GM13977 (cell line): ENCODE measurements around the gene OSM.

ENCODE experiments used
- DNase-seq: peaks from one replicate; pipeline ENCODE4 v3.0.0; 2012; ENCODE audit warnings: low spot score
- in situ Hi-C: fragments of 300-500 bp; cut with MboI; formaldehyde crosslinking; loops from one replicate; pipeline ENCODE4 v1.12.0; 2022; ENCODE audit warnings: low sequenced_read_pairs, low pct_unique_long_range_greater_than_20kb, mixed read lengths, inconsistent platforms; ENCODE audit not compliant: unreplicated experiment
- TF ChIP-seq, protein P1 (sequence below): IDR thresholded peaks from 2 replicates; pipeline ENCODE4 v1.5.1; 2012; ENCODE audit warnings: mild to moderate bottlenecking, control low read depth; ENCODE audit not compliant: insufficient read depth; ENCODE audit errors: extremely low read depth, missing control alignments

OSM gene

DNA sequence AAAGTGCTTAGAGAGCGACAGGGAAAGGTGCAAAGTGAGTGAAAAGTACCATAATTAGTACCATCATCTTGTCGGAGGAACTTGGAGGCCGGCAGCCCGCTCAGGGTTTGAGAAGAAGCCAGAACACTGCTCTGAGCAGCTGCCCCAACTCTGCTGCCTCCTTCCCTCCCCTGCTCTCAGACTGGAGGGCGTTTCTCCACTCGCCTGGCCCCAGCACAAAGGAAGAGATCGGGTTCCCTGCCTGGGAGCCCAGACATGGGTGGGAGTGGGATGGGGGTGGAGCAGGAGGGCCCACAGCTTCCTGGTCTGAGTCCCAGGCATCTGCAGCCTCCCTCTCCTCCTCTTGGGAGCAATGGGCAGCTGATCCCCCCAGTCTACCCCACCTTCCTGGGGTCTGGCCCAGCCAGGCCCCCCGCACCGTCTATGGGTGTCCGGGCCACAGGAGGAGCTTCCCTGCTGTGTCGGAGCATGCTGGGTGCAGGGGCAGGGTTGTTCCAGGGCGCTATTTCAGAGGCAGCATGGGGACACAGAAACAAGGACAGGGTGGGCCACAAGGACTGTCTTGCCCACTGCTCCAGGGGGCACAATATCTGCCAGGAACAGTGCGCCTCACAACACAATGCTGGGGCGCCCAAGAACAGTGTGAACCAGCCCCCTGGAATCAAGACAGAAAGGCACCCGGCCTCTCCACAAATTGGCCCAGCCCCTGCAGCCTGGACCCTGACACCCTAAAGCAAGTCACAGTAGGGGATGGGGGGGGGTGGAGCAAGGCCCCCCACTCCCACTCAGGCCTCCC, 24.9 kb downstream of the OSM start:
- no peak for DNase-seq
- TF ChIP-seq, protein P1, sequence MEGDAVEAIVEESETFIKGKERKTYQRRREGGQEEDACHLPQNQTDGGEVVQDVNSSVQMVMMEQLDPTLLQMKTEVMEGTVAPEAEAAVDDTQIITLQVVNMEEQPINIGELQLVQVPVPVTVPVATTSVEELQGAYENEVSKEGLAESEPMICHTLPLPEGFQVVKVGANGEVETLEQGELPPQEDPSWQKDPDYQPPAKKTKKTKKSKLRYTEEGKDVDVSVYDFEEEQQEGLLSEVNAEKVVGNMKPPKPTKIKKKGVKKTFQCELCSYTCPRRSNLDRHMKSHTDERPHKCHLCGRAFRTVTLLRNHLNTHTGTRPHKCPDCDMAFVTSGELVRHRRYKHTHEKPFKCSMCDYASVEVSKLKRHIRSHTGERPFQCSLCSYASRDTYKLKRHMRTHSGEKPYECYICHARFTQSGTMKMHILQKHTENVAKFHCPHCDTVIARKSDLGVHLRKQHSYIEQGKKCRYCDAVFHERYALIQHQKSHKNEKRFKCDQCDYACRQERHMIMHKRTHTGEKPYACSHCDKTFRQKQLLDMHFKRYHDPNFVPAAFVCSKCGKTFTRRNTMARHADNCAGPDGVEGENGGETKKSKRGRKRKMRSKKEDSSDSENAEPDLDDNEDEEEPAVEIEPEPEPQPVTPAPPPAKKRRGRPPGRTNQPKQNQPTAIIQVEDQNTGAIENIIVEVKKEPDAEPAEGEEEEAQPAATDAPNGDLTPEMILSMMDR, result no peak
- in situ Hi-C loops, result no loop called here

DNA sequence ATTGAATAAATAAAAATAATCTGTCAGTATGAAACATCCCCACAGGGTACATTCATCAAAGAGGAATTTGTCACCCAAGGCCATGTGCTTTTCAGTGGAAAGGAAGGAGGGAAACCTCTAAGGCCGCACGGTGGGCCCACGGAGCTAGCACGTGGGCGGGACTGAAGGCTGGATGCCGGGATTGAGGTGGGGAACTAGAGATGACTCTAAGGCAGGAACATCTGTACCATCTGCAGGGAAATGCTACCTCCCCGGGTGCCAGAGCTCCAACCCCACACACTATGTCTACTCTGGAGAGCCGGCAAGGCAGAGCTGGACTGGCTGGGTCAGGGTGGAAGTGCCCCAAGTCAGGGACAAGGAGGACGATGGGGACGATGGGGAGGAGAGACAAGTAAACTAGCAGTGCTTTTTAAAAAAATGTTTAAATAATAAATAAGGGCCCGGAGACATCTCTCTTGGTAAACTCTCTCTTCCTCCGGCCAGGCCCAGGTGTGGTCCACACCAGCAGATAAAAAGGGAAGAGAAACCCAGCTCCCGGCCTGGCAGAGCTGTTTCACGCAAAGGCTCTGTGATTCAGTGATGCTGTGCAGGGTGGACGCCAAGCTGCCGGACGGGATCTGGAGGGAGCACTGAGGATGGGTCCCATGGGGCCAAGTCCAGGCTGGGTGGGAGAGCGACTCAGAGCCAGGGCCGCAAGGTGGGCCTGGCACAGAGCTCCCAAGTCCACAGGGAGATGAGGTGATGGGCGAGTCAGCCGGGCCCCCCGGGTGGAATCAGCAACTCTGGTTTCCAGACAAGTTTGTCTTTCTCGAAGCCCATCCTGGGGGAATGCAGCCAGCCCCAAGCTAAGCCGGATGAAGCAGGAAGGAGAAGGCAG, 25.9 kb downstream of the OSM start:
- TF ChIP-seq, protein P1, result no peak
- peak; percentile 46 for DNase-seq
- in situ Hi-C loops, result no loop called here

DNA sequence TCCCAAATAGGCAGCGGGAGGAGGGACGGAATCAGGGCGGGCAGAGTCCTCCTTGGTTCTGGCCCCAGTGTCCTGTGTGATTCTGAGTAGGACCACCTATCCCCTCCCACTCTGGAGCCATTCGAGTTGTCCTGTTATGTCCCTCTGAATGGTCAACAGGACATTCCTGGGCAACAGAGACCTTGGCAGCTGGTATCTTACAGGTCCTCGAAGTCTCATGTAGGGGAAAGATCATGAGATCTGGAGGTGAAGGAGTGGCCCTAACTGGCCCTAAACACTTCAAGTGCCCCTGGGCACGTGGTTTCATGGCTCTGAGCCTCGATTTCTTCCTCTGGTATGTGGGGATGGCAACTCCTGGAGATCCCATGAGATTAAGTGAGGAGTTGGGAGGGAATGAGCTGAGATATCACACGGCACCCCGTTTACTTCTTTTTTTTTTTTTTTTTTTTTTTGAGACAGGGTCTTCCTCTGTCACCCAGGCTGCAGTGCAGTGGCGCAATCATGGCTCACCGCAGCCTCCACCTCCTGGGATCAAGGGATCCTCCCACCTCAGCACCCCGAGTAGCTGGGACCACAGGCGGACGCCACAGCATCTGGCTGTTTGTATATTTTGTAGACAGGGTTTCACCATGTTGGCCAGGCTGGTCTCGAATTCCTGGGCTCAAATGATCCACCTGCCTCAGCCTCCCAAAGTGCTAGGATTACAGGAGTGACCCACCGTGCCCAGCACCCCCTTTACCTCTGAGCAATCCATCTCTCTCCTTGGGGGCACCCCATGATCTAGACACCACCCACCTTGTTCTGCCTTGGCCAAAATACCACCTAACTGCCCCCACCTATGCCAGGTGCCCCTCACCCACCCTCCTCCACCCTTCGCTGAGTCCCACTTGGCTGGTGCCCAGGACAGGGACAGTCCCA, 26.9 kb downstream of the OSM start:
- TF ChIP-seq, protein P1, result no peak
- DNase-seq, result no peak
- in situ Hi-C loops, result no loop called here

DNA sequence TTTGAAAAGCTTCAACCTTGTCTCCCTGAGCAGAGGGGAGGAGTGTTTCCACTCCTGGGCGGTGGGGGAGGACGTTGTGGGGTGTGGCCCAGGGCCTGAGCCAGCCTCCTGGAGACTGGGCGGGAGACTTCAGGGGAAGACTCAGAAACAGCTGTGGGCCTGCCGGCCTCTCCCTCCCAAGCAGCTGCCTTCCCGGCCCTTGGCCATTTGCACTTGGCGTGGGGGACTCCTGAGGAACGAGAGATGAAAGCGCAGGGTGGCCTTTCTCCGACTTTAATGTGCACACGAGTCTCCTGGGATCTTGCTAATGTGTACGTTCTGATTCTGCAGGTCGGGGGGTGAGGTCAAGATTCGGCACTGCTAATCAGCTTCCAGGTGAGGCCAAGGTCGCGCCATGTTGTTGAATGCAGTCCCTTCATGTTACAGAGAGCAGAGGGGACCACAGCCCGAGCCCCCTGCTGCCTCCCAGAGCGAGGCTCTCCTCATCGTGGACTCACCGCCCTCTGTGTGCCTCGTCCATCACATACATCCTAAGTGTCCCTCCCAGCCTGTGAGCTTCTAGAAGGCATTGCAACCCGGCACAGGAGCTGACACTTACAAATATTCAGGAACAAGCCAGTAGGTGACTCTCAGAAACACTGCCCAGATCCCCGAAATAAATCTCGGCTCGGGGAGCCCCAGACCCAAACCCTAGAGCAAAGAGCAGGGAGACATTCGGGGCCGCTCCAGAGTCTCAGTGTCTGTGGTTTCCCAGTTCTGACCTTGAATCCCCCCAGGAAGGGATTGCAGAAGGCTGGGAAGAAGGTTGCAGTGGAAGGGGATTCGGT, 27.8 kb downstream of the OSM start:
- TF ChIP-seq, protein P1, result no peak
- in situ Hi-C loops, result no loop called here
- no peak for DNase-seq

- DNase-seq, result no peak
- TF ChIP-seq, protein P1, result no peak
- in situ Hi-C loops, result no loop called here
Observed at GRCh38 chr22:30238136-30238535, 28.5 kb downstream of the OSM start.

DNA sequence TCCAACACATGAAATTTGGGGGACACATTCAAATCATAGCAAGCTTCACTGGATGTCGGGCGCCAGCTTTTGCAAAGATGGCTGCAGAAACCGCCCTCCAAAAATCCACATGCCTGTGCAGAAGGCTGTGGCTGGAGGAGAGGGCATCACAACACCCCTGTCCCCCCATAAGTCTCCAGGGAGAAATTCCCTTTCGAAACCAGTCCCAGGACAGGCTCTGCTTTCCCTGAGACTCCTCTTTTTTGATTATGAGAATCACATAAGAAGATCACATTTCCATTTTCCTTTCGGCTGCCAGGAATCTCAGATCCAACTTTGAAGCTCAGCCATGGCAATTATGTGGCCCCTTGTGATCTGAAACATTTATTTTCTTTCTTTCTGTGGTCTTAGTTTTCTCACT, 29.8 kb downstream of the OSM start:
- TF ChIP-seq, protein P1, result no peak
- no peak for DNase-seq
- in situ Hi-C loops, result no loop called here
